HUES6 (cell line): ENCODE data around the gene HOXD3.

Experiments
- H3K27ac ChIP-seq: 2 replicates; pipeline ENCODE4 v1.7.0; 2013; ENCODE audit warnings: low read depth, mild to moderate bottlenecking, low read length, inconsistent platforms
- H3K27me3 ChIP-seq: 2 replicates; pipeline ENCODE4 v1.6.1; 2013; ENCODE audit warnings: low read length; ENCODE audit not compliant: control insufficient read depth, insufficient read depth
- H3K36me3 ChIP-seq: 2 replicates; pipeline ENCODE4 v1.6.1; 2013; ENCODE audit warnings: low read length; ENCODE audit not compliant: control insufficient read depth, insufficient read depth
- H3K4me1 ChIP-seq: 2 replicates; pipeline ENCODE4 v1.6.1; 2013; ENCODE audit warnings: low read length; ENCODE audit not compliant: control insufficient read depth, insufficient read depth
- H3K4me3 ChIP-seq: 2 replicates; pipeline ENCODE4 v1.5.1; 2013; ENCODE audit warnings: low read depth, low read length
- H3K9ac ChIP-seq: one replicate; pipeline ENCODE4 v1.6.1; 2013; ENCODE audit warnings: mild to moderate bottlenecking, low read length
- H3K9me3 ChIP-seq: 2 replicates; pipeline ENCODE4 v1.6.1; 2013; ENCODE audit warnings: low read depth, low read length; ENCODE audit not compliant: control insufficient read depth, insufficient read depth

The HOXD3 gene

DNA sequence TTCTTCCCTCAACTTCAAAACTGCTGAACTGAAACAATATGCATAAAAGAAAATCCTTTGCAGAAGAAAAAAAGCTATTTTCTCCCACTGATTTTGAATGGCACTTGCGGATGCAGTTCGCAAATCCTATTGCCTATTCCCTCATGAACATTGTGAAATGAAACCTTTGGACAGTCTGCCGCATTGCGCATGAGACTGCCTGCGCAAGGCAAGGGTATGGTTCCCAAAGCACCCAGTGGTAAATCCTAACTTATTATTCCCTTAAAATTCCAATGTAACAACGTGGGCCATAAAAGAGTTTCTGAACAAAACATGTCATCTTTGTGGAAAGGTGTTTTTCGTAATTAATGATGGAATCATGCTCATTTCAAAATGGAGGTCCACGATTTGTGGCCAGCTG is 19.2 kb upstream of the HOXD3 start:
- peak overlapping the region; percentile 53; the same call in 1 of the 2 replicates for H3K4me3 ChIP-seq

DNA sequence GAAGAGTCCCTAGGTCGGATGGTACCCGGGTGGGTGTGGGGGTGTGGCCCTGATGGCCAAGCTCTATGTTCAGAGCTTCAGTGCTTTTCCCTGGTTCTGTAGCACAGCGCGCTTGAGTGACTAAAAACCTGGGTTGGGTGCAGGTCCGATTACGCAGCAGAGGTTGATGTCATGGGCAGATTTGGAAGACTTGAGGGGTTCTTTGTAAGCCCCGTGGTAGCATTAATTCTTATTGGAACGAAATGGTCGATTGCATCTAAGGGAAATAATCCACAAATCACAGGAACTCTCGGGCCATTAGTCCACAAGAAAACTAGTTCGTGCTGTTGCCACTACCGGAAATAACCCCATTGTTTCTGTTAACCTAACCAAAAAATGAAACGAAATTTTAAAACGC is 18.6 kb upstream of the HOXD3 start:
- Histone ChIP-seq H3K4me1 (peaks cover 14% of the 10 kb centered on the region), H3K4me3 (peak overlapping the region; percentile 12; the same call in 1 of the 2 replicates), H3K36me3 (no peaks in the 10 kb centered on the region), H3K9ac (peak overlapping the region; percentile 63), H3K27me3 (peaks cover 100% of the 10 kb centered on the region), H3K9me3 (no peaks in the 10 kb centered on the region), H3K27ac (no peak overlapping the region)

More for the DNA sequence above, 19.2 kb upstream of the HOXD3 start:
- Histone ChIP-seq H3K9ac (peak overlapping the region; percentile 63), H3K36me3 (no peaks in the 10 kb centered on the region), H3K4me1 (peaks cover 14% of the 10 kb centered on the region), H3K27me3 (peaks cover 100% of the 10 kb centered on the region), H3K9me3 (no peaks in the 10 kb centered on the region), H3K27ac (no peak overlapping the region)

DNA sequence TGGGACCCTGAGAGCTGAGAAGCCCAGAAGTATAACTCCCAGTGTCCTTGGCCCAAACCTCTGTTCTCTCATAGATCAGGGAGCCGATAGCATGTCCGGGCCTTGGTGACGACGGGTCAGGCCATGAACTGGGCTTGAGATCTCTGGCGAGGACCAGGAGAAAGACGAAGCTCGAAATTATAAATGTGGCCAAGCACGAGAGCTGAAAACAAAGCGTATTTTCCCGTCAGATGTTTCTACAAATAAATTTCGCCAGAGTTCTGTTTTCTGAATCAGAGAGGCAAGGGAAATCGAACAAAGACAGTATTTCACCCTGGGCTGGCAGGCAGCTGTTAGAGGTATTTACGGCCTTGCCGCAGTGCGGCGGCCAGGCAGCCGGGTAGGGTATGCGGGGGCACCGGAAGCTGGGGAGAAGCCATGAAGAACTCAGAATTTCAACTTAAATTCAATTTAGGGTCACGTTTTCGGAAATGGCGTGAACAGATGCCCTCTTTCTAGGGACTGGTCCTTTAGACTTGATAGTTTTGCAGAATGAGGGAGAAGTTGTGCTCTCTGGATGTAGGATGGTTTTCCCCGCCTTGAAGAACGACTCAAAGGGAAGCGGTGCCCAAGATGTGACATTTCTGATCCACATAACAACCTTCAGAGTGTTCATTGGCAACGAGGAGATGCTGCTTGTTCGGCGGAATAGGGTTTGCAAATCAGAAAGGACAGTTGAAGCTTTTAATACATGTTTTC is 18.0 kb upstream of the HOXD3 start:
- Histone ChIP-seq H3K27ac (no peak overlapping the region), H3K9me3 (no peaks in the 10 kb centered on the region), H3K4me1 (peaks cover 12% of the 10 kb centered on the region), H3K27me3 (peaks cover 100% of the 10 kb centered on the region), H3K9ac (peak overlapping the region; percentile 63), H3K36me3 (no peaks in the 10 kb centered on the region), H3K4me3 (peak overlapping the region; percentile 26; the same call in 1 of the 2 replicates)

DNA sequence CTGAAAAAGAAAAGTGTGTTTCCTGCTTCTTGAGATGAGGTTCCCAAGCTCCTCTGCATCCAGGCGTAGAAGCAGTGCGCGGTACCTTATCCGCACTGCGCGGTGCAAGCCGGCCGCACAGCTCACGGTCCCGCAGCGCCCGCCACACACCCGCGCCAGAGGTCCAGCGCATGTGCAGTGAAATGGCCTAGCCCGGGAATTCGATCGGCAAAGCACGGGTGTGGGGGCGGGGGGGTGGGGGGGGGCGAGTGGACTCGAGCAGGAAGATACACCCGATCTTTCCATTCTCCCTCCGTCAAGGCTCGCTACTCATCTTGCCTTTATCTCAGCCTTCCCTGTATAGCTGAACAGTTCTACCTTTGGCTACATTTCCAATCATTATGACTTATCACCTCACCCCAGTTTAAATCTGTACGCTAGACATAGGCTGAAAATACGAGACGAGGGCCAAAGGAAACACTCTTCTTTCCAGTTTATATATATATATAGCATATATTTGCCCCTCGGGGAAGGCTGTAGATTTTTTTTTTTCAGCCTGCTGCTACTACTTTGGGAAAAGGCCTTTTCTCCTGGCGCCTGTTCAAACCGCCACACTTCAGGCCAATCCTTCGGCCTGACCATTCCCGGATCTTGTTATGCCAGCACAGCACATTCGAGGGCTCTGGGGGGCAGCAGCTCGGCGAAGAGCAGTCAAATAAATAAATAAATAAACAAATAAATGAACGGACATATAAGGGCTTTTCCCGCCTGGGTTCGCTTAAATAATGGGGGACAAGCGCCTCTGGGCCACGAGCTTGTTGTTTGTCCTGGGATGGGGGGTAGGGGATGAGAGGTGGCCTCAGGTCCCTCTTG is 17.2 kb upstream of the HOXD3 start:
- H3K27me3 ChIP-seq = peaks cover 100% of the 10 kb centered on the region
- H3K27ac ChIP-seq = no peak overlapping the region
- H3K9ac ChIP-seq = peak overlapping the region; percentile 63
- no peaks in the 10 kb centered on the region for H3K36me3 ChIP-seq
- H3K9me3 ChIP-seq = no peaks in the 10 kb centered on the region
- peak overlapping the region; percentile 62 for H3K4me3 ChIP-seq
- H3K4me1 ChIP-seq = peaks cover 9% of the 10 kb centered on the region

DNA sequence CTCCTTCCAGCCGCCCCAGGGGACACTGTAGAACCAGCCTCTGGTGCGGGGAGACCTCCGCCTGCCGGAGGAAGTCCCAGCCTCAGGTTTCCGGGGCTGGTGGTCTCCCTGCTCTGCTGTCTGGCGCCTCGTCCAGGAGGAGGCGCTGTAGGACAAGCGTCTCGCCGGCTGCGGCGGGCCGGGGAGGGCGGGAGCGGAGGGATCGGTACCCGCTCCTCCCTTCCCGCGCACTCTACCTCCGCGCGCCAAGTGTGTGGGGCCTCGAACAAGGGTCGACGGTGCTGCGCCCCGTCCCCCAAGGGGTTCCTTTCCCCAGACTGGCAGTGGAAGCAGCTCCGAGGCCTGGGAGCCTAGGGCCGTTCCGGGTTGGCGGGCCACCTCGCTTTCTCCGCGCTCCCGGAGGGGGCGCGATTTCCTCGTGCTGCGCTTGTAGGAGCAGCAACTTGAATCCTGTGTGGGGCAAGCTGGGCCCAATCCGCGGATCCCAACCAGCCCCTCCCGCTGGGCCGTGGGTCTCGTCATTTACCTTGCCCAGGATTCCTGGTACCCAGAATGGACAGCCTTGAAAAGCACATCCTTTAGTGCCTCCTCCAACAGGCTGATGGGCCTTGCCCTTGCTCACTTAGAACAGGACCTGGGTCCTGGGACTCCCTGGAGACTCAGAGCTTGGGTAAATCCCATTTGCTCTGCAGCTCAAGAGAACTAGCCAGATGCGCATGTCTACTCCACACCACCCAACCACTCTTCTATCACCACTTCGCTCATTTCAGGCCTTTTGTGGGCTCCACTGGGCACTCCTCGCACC is 16.4 kb upstream of the HOXD3 start:
- H3K4me3 ChIP-seq = peak overlapping the region; percentile 62
- H3K27ac ChIP-seq = no peak overlapping the region
- no peaks in the 10 kb centered on the region for H3K36me3 ChIP-seq
- H3K9ac ChIP-seq = peak overlapping the region; percentile 28
- H3K9me3 ChIP-seq = no peaks in the 10 kb centered on the region
- peaks cover 100% of the 10 kb centered on the region for H3K27me3 ChIP-seq
- H3K4me1 ChIP-seq = peaks cover 4% of the 10 kb centered on the region

DNA sequence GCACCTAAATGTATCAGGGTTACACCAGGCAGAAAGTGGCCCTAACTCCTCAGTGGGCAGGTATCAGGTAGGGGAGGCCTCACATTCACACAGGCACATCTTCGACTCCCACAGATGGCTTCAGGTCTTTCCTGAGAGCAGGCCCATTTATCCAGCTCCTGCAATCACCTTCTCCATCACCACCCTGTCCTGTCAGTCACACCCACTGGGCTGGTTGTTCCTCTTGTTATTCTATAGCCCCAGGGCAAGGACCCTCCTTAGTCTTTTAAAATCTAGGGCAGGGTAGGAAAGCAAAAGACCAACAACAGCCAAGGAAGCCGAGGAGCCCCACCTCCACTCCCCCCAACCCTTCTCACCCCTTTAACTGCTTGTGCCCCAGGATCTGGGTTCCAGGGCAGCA is 14.8 kb upstream of the HOXD3 start:
- H3K27ac ChIP-seq = no peak overlapping the region
- no peaks in the 10 kb centered on the region; the same call in 1 of the 2 replicates for H3K4me1 ChIP-seq
- H3K9me3 ChIP-seq = no peaks in the 10 kb centered on the region
- peaks cover 100% of the 10 kb centered on the region for H3K27me3 ChIP-seq
- H3K4me3 ChIP-seq = no peak overlapping the region
- H3K9ac ChIP-seq = no peak overlapping the region
- H3K36me3 ChIP-seq = no peaks in the 10 kb centered on the region

DNA sequence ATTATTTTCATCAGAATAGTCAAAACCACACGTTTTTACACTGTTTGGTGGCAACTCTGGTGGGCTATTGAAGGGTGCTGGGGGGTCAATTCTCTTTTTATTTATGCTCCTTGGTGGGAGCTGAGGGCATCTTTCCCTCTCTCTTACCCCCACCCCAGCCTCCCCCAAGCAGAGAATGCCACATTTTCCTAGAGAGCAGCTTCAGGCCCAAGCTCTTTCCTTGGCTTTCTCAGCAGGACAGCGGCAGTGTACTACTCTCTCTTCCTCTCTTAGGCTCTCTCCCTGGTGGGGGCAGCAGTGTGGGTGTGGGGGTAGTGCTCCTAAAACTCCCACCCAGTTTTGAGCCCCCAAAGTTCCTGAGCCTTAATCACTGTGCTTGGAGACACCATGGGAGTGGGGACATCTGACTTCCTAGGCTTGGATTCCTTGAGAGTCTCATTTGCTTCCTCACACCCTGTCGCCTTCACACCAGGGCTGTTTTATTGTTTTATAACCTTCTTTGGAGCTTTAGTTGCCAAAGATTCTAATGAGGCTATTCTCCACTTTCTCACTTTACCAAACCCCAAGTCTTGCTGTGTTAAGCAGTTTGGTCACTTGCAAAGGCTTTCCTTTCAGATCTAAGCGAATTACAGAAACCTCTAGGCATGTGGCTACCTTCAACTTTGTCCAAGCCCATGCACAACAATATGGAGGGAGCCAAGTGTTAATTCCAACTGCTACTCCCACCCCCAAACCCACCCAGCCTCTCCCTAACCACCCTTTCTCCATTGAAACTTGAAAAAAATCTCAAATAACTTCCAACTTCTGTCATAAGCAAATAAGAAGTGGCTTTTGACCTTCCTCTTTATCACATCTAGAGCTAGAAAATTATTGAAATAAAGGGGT is 11.8 kb upstream of the HOXD3 start:
- Histone ChIP-seq H3K27ac (no peak overlapping the region), H3K9me3 (no peaks in the 10 kb centered on the region), H3K4me3 (no peak overlapping the region), H3K4me1 (peaks cover 8% of the 10 kb centered on the region), H3K9ac (no peak overlapping the region), H3K36me3 (no peaks in the 10 kb centered on the region), H3K27me3 (peaks cover 100% of the 10 kb centered on the region)

DNA sequence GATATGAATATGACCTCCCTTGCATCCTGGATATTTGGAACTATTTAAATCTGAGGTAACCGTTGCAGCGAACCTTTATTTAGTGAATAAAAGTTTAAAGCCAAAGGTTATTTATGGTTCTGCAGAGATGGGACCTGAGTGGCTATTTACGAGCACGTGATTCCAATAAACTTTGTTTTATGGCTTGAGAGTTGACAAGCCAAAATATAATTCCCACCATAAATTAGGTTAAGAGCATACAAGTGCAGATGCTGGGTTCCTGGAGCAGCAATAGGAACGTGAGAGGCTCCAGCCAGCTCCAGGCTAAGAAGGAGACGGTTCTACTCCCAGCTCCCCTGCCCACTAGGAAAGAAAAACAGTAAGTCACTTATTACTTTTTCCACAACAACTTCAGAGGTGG is 11.0 kb upstream of the HOXD3 start:
- H3K27me3 ChIP-seq = peaks cover 100% of the 10 kb centered on the region
- H3K4me3 ChIP-seq = no peak overlapping the region; the same call in 1 of the 2 replicates

DNA sequence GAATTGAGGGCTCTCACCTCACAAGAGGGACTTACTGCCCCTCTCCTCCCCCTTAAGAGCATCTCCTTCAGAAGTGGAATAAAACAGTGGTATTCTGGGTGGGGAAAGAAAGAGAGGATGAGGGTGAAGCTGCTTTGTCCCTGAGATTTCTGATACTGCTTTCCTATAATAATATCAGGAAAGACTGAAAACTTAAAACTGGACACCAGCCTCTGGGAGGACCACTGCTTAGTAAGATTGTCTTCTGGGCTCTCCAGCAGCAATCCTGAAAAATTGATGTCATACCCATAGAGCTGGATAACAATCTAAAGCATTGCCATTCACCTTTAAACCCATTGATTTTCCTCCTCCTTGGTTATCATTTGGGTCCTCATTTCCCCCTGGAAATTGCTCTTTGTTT is 10.5 kb upstream of the HOXD3 start:
- H3K27me3 ChIP-seq = peaks cover 100% of the 10 kb centered on the region

More for the DNA sequence above, 11.0 kb upstream of the HOXD3 start:
- Histone ChIP-seq H3K9ac (peak overlapping the region; percentile 31), H3K27ac (no peak overlapping the region), H3K9me3 (no peaks in the 10 kb centered on the region), H3K4me1 (peaks cover 8% of the 10 kb centered on the region), H3K36me3 (no peaks in the 10 kb centered on the region)

More for the DNA sequence above, 10.5 kb upstream of the HOXD3 start:
- Histone ChIP-seq H3K27ac (no peak overlapping the region), H3K9ac (peak overlapping the region; percentile 31), H3K36me3 (no peaks in the 10 kb centered on the region), H3K9me3 (no peaks in the 10 kb centered on the region), H3K4me3 (peak overlapping the region; percentile 16; the same call in 1 of the 2 replicates), H3K4me1 (peaks cover 8% of the 10 kb centered on the region)
